GM18499 (cell line): Measurements from ENCODE around the gene ZSCAN5A.
"Not testable (repeated sequence)": the region's sequence is repeated elsewhere in the genome, so short reads cannot be mapped to it uniquely, and the experiment has no call there.

Experiments used
- ATAC-seq: cut with Tn5 transposase; IDR thresholded peaks from one replicate; pipeline ENCODE4 v1.9.1; 2021; ENCODE audit warnings: moderate number of reproducible peaks; ENCODE audit not compliant: insufficient read depth, unreplicated experiment

The ZSCAN5A gene

DNA sequence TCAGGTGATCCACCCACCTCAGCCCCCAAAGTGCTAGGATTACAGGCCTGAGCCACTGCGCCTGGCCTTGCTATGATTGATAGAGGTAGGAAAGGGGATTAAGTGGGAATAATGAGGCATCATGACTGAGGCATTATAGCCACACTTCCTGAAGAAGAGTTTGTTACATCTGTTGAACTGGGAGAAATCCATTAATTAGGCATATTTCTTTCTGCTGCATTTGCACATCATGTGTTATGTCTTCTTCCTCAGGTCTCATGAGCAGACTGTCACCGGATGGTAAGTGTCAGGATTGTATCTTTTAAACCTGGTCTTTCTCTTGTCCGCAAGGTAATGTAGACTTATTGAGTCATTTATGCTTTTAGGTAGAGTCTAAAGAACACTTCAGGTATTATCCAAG lies 29.9 kb downstream of the ZSCAN5A start:
- ATAC-seq: no peak

DNA sequence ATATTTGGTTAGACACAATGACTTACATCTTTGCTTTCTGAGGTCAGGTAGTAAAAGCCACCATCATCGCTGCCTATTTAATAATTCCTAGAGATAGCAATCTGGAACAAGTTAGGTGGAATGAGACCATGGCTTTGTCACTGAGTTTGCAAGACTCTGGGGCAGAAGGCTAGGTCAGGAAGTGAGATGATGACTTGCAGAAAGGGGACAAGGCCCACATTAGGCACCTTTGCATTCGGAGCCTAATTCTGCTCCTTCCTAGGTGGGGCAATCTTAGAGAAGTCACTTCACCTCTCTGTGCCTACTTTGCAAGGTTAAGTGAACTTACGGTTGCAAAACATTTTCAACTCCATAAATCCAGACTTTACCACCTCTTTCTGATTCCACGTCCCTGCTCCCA lies 31.8 kb downstream of the ZSCAN5A start:
- ATAC-seq: no peak

DNA sequence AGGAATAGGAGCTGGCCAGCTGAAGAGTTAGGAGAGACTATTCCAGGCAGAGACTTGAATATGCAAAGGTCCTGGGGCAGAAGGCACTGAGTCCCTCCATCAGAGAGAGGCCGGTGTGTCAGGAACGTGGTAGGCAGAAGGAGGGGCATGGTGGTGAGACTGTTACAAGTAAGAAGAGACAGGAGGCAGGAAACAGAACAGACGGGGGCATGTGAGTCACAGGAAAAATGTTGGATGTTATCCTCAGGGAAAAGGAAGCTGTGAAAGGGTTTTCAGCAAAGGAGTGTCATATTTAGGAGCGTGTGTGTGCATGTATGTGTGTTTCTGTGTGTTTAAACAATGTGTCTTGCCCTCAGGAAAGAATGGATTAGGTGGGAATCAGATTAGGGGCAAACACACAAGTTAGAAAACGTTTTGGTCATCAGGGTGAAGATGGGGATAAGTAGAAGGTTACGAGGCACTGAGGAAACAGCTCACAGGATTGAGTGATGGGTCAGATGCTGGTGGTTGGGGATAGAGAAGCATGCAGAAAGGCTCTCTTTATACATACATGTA lies 41.0 kb downstream of the ZSCAN5A start:
- ATAC-seq: no peak

DNA sequence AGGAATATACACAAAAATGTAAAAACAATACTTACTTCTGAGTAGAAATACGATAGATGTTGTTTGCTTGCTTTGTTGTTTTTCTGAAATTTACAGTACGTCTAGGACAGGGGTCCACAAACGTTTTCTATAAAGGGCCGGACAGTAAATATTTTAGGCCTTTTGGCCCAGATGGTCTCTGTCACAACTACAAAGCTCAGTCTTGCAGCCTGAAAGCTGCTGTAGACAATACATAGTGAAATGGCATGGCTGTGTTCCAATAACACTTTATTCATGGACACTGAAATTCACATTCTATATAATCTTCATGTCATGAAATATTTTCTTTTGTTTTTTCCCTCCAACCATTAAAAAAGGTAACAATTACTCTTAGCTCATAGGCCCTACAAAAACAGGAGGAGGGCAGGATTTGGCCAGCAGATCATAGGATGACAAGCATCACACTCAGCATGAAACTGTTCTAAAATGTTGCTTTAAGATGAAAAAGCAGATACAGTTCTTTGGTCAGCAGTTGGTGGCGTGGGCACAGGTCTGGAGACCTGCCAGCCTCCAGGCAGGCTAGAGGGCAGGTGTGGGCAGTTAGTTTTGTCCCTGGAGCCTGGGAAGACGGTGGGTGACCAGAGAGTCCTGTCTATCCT lies 42.4 kb downstream of the ZSCAN5A start, which contains the start of gene EDDM13:
EDDM13 (plus strand) TSS at position 588 of the 638 bp plus-strand sequence. CDS start 87 bp downstream, outside the sequence.
- ATAC-seq: no peak

DNA sequence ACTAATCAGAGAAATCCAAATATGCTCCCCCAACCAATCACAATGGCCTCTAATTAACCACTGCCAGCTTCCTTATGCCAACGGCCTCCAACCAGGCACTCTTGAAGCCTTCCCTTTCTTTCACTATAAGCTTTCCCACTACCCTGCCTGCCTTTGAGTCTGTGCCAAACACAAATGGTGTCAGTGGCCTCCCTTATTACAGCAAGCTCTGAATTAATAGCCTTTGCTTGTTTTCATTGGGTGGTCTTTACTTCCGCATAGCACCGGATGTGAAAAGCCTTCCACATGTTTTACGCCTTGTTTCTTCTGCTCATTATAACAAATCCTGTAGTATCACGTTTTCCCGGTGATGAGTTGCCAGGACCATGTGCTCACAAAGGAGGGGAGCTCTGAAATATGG lies 43.5 kb downstream of the ZSCAN5A start:
- no peak for ATAC-seq

DNA sequence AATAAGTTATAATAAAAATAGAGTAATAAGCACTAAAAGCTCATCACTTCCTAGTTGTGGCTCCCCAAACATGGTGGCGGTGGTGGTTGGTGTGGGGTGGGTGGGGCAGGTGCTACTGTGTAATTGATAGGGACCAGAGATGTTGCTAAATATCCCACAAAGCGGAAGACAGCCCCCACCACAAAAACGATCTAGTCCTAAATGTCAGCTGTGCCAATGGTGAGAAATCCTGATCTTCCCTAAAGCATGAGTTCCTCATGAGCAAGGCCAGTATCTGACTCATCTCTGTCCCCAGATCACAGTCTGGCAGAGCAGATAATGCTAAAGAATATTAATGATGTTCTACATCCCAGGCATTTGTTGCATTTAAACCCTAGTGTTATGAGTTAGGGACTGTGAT lies 44.0 kb downstream of the ZSCAN5A start:
- no peak for ATAC-seq

DNA sequence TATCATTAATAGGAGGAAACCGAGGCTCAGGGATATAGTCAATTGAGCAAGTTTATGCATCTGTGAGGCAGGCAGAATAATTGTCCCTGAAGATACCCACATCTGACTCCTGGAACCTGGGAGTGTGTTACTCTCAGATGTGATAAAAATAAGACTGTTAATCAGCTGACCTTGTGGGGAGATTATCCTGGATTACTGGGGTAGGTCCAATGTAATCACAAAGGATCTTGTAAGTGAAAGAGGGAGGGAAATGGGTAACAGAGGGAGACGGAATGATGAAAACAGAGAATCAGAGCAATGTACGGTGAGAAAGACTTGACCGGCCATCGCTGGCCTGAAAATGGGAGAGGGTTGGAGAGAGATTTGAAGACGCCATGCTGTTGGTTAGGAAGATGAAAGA lies 45.3 kb downstream of the ZSCAN5A start:
- ATAC-seq: no peak

DNA sequence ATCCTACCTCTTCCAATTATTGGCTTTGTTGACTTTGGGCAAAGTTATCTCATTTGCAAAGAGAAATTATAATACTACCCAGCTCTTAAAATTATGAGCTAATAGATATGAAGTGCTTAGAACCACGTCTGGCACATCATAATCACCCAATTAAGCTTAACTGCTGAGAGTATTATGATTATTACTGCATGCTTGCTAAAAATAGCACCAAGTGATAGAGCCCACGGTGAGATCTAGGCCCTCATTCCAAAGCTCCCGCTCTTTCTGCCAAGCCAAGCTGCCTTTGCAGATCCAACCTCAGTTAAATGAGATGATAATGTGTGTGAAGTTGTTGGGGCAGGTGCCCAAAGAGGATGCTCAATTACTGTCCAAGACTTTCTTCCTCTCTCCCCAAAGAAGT lies 48.6 kb downstream of the ZSCAN5A start:
- no peak for ATAC-seq

DNA sequence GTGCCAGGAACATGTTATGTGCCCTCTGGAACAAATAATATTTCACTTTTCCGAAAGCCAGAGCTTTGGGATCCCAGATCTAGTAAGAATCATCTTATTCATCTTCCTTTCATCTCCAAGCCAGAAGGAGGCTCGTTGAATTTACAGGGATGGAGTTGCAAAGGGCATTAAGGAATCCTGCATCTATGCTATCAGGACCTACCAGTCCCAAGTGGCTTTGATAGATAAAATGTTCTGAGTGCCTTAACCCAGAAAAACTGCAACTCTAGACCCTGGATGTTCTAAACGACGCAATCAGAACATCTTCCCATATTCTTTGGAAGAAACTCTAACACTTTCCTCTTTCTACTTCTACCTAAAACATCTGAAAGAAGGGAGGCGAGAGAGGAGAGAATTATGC lies 51.3 kb downstream of the ZSCAN5A start:
- no peak for ATAC-seq

DNA sequence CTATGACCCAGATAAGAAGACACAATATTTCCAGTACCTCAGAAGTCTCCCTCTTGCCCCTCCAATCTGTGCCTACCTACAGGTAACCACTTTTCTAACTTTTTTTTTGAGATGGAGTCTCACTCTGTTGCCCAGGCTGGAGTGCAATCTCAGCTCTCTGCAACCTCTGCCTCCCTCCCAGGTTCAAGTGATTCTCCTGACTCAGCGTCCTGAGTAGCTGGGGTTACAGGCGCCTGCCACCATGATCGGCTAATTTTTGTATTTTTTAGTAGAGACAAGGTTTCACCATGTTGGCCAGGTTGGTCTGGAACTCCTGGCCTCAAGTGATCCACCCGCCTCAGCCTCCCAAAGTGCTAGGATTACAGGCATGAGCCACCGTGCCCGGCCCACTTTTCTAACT lies 52.7 kb downstream of the ZSCAN5A start:
- not testable (repeated sequence) for ATAC-seq

DNA sequence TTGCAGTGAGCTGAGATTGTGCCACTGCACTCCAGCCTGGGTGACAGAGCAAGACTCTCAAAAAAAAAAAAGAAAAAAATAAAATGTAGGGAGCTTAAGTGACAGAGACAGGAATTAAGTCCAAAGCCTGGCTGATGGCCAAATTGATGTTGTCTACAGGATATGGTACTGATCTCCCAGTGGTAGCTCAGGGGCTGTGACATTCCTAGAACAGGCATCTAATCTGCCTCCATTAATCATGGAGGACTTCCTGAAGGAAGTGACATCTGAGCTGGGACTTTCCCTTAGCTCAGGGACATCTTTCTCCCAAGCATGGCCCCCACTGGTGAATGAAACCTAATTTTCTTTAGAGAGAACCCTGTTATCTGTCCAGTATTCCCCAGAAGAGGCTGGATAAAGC lies 53.5 kb downstream of the ZSCAN5A start:
- no peak for ATAC-seq

DNA sequence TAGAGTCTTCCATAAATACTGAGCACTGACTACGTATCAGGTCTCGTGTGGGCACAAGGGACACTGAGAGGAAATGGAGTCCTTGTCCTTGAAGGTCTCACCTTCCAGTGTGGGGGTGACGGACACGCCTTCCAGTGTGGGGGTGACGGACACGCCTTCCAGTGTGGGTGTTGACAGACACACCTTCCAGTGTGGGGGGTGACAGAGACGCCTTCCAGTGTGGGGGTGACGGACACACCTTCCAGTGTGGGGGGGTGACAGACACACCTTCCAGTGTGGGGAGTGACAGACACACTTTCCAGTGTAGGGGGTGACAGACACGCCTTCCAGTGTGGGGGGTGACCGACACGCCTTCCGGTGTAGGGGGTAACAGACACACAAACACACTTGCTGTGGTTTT lies 56.4 kb downstream of the ZSCAN5A start:
- no peak for ATAC-seq

DNA sequence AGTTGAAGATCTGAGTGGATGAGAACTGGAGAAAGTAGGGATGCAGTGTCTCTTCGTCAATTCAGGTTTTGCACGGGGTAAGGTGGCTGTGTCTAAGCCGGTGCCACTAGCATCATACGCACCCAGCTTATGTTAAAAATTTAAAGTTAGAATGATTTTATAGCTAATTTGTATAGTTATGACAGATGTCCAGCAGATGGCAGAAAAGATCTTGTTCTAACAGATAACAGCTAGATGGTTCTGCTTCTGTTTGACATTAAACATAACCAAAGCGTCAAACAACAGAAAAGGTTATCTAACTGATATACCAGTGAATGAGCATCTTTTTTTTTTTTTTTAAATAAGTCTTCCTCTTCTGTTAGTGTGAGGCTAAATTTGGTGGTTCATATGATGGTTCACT lies 60.9 kb downstream of the ZSCAN5A start:
- no peak for ATAC-seq

DNA sequence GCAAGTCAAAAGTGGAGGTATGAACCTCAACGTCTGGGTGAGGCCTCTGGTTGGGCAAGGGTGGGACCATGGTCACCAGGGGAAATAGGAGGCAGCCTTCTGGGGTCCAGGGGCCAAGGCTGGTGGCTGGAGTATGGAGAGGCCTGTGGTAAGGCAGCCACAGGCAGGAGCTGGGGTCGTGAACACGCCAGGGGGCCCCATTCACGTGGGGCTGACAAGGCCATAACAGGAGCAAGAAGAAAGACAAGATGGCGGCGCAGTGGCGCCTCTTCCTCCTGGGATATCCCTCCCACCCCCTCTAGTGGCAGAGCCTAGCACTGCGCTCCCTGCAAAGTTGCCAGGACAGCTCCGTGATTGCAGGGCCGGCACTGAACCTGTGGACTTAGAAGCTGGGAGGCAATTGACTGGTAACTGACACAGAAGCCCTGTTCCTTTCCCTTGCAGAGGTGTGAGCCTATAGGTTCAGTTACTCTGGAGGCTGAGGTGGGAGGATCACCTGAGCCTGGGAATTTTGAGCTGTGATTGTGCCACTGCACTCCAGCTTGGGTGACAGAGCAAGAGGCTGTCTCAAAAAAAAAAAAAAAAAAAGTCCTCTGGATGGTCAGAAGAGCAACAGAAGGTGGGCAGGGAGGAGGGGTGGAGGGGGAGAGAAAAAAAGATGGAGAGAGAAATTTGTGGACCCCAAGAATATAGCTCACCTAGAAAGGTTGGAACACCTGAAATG lies 61.8 kb downstream of the ZSCAN5A start:
- no peak for ATAC-seq

DNA sequence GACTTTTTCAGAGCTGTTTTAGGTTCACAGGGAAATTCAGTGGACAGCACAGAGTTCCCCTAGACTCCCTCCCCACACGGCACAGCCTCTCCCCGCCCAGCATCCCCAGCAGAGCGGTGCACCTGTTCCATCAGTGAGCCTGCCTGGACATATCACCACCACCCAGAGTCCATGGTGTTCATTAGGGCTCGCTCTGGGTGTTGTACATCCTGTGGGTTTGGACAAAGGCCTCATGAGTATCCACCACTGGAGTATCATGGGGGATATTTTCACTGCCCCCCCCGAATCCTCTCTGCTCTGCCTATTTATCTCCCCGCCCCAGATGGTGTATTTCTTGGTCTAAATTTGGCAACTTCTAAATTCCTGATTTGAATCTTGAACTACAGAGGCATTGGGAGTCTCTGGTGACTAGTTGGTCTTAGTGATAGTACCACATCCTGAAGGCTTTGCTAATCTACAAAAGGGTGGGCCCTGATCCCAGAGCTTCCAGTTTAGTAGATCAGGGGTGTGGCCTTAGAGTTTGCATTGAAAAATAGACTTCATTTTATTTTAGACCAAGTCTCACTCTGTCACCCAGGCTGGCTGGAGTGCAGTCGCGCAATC lies 65.8 kb downstream of the ZSCAN5A start:
- ATAC-seq: not testable (repeated sequence)

DNA sequence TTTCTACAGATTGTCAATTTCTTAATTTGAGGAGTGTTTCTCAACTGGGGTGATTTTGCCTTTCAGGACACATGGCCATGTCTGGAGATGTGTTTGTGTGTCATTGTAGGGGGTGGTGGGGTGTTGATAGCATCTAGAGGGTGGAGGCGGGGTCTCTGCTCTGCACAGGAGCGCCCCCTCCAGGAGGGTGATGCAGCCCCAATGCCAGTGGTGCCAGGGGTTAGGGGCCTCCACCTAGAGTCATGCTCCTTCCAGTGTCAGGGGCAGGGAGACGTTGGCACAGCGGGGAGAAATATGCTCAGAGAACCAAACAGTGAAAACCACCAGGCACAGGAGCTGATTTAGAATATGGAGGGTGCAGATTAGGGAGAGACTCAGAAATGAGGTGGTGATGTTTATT lies 68.9 kb downstream of the ZSCAN5A start:
- not testable (repeated sequence) for ATAC-seq

DNA sequence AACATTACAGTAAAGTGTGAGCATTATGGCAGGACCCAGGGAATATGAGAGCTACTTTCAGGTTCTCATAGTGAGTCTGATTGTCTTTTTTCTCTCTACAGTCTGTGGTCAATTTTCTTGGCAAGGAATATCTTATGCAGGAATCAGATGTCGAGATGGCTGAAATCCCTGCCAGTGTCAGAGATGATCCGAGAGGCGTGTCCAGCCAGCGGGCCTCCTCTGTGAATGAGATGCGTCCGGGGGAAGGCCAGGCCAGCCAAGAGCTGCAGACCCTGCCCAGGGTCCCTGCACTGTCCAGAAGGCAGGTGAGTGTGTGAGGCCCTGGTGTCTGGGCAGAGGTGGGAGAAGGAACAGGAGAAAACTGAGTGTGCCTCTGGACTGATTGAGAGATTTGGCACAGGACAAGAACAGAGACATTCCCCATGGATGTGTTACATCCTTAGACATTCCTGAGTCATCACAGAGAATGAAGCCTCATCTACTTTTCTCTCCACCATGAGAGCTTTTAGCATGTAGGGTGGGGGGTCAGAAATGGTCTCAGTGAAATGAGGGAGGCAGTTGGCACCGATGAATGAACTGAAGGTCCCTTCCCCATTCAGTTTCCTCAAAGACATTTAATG lies 69.4 kb downstream of the ZSCAN5A start:
- no peak for ATAC-seq

DNA sequence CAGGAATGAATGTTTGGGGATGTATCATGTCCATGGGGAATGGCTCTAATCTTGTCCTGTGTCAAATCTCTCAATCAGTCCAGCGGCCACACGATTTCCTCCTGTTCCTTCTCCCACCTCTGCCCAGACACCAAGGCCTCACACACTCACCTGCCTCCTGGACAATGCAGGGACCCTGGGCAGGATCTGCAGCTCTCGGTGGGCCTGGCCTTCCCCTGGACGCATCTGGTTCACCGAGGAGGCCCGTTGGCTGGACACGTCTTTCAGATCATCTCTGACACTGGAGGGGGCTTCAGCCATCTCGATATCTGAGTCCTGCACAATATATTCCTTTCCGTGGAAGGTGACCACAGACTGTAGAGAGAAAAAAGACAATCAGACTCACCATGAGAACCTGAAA lies 91.2 kb downstream of the ZSCAN5A start:
- ATAC-seq: no peak

DNA sequence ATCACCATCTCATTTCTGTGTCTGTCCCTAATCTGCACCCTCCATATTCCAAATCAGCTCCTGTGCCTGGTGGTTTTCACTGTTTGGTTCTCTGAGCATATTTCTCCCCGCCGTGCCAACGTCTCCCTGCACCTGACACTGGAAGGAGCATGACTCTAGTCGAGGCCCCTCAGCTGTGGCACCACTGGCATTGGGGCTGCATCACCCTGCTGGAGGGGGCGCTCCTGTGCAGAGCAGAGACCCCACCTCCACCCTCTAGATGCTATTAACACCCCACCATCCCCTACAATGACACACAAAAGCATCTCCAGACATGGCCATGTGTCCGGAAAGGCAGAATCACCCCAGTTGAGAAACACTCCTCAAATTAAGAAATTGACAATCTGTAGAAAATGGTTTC lies 91.7 kb downstream of the ZSCAN5A start:
- no peak for ATAC-seq

DNA sequence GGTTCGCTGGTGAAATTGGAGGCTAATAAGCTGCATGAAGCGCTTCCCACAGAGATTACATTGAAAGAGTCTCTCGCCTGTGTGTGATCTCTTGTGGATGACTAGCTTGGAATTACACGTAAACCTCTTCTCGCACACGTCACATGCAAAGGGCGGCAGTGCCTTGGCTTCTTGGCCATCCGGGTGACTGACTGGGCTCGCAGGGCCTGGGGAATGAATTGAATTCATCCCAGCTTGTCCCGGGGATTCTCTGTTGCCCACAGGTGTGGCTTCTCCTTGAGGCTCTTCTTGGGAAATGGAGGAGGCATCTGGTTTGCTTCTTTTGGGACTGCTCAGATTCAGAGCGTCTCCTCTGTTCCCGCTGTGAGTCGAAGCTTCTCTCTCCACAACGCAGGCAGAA lies 92.8 kb downstream of the ZSCAN5A start:
- ATAC-seq: no peak

DNA sequence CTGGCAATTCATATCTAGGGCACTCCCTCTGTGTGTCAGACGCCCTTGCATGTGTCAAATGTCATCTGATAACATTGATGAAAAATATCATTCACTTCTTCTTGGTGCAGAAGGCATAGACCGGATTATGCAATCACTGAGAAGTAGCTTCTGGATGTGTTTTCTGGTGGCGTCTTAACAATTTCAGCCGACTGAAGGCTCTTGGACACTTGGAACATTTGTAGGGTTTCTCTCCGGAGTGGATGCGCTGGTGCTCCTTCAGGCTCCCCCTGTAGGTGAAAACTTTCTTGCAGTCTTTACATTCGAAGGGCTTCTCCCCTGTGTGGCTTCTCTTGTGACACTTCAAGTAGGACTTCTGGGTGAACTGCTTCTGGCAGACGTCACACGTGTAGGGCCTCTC lies 93.2 kb downstream of the ZSCAN5A start:
- ATAC-seq: not testable (repeated sequence)
